ENCODE results near the gene STH.

STH gene

GRCh38 chr17:46035112-46035818 is 36.2 kb downstream of the STH start:
- TF ChIP-seq CTCF (IDR thresholded peaks at IDR 0.05; ENCODE audit: low read depth, low read length), result no peak
- no peak for DNase-seq (ENCODE audit: extremely low read depth, low read depth)

- DNase-seq (ENCODE audit: extremely low read depth, low read depth), result no peak
- no peak for TF ChIP-seq CTCF (IDR thresholded peaks at IDR 0.05; ENCODE audit: low read depth, low read length)
Observed at GRCh38 chr17:46036491-46036890, 37.4 kb downstream of the STH start.

GRCh38 chr17:46037722-46038255 is 38.7 kb downstream of the STH start:
- no peak for DNase-seq (ENCODE audit: extremely low read depth, low read depth)
- TF ChIP-seq CTCF (IDR thresholded peaks at IDR 0.05; ENCODE audit: low read depth, low read length), result no peak

GRCh38 chr17:46038414-46038813 is 39.4 kb downstream of the STH start:
- no peak for TF ChIP-seq CTCF (IDR thresholded peaks at IDR 0.05; ENCODE audit: low read depth, low read length)

GRCh38 chr17:46038937-46039336 is 39.9 kb downstream of the STH start:
- no peak for TF ChIP-seq CTCF (IDR thresholded peaks at IDR 0.05; ENCODE audit: low read depth, low read length)

More at GRCh38 chr17:46038414-46038813, 39.4 kb downstream of the STH start:
- no peak for DNase-seq (ENCODE audit: extremely low read depth, low read depth)

GRCh38 chr17:46039592-46040186 is 40.6 kb downstream of the STH start:
- DNase-seq (ENCODE audit: extremely low read depth, low read depth), result no peak
- TF ChIP-seq CTCF (IDR thresholded peaks at IDR 0.05; ENCODE audit: low read depth, low read length), result no peak

More at GRCh38 chr17:46038937-46039336, 39.9 kb downstream of the STH start:
- no peak for DNase-seq (ENCODE audit: extremely low read depth, low read depth)

GRCh38 chr17:46042246-46042645 is 43.2 kb downstream of the STH start:
- no peak for DNase-seq (ENCODE audit: extremely low read depth, low read depth)
- TF ChIP-seq CTCF (IDR thresholded peaks at IDR 0.05; ENCODE audit: low read depth, low read length), result no peak

Measured in AG09319 (cell line).